ENCODE data around the gene HSD11B2. TPM values are rescaled to one million over a fixed set of nuclear protein-coding genes. Genes with fewer than 3 reads are reported as not detected.
A peak's percentile ranks its signal among the peaks of the same experiment; 100 is the strongest.

HSD11B2 gene
- total RNA-seq, 1 experiment from 2014 or later: 33.5 TPM

DNA sequence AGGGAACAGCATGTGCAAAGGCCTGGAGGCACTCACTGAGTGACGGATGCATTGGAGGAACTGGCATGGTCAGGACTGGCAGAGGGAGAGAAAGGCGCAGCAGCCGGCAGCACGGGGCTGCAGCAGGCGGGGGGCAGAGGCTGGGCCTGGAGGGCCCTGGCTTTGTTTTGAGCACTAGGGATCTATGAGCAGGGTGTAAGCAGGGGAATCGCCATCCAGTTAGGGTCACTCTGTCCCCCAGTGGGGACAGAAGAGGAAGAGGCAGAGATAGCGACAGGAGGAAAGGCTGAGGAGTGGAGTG lies 14.2 kb downstream of the HSD11B2 start:
- Histone ChIP-seq H4K20me1 (ENCODE audit: control insufficient read depth, insufficient read depth, insufficient read length) (no peaks in the 10 kb centered on the region), H3K79me2 (ENCODE audit: insufficient read depth, low read length) (no peaks in the 10 kb centered on the region), H3K18ac (ENCODE audit: insufficient read length, low read depth, low read length) (no peak overlapping the region), H2AFZ (ENCODE audit: low read length) (no peak overlapping the region), H3K79me1 (ENCODE audit: insufficient read depth, low read depth, low read length, poor library complexity, severe bottlenecking) (no peaks in the 10 kb centered on the region), H3K23me2 (ENCODE audit: insufficient read length, low read depth, low read length, poor library complexity, severe bottlenecking) (no peaks in the 10 kb centered on the region), H3K9ac (ENCODE audit: extremely low read depth, insufficient read length, low read length) (no peak overlapping the region), H4K91ac (ENCODE audit: insufficient read length, low read depth, low read length) (no peak overlapping the region), H3K27me3 (ENCODE audit: insufficient read depth, low read length) (no peaks in the 10 kb centered on the region), H2BK12ac (ENCODE audit: insufficient read length, low read depth, low read length) (no peak overlapping the region), H2AK5ac (ENCODE audit: insufficient read length, low read length) (no peak overlapping the region), H2BK20ac (ENCODE audit: low read depth, low read length, poor library complexity, severe bottlenecking) (no peak overlapping the region), H3K56ac (ENCODE audit: insufficient read length, low read depth, low read length) (no peak overlapping the region), H3K4me1 (ENCODE audit: insufficient read depth, low read length) (no peaks in the 10 kb centered on the region), H3K23ac (ENCODE audit: insufficient read length, low read depth, low read length) (no peak overlapping the region), H3K9me3 (ENCODE audit: control insufficient read depth, low read depth, low read length) (no peaks in the 10 kb centered on the region), H3K4me2 (ENCODE audit: insufficient read depth, insufficient read length, low read length) (no peak overlapping the region), H3K27ac (ENCODE audit: insufficient read length, low read depth, low read length) (no peak overlapping the region), H3K4ac (ENCODE audit: low read depth, low read length) (no peak overlapping the region), H2BK5ac (ENCODE audit: insufficient read length, low read length) (no peak overlapping the region), H3T11ph (ENCODE audit: low read length) (no peak overlapping the region), H3K14ac (ENCODE audit: insufficient read depth, low read length) (no peak overlapping the region), H4K8ac (replicated peaks; ENCODE audit: insufficient read length, low read depth, low read length) (no peak overlapping the region), H2BK120ac (ENCODE audit: low read depth, low read length, poor library complexity, severe bottlenecking) (no peak overlapping the region), H2BK15ac (ENCODE audit: low read depth, low read length) (no peak overlapping the region), H4K5ac (ENCODE audit: insufficient read length, low read depth, low read length) (no peak overlapping the region)
- Mint-ChIP-seq H3K9me3 (no peaks in the 10 kb centered on the region), H3K4me1 (peaks cover 16 to 17% of the 10 kb centered on the region in 2 experiments), H3K27ac (peak overlapping the region; percentile 29 to 72 (median 34); a peak in 5 of 7 replicates), H3K4me3 (no peak overlapping the region; a peak in 1 of 5 replicates), H3K27me3 (ENCODE audit: low read depth) (no peaks in the 10 kb centered on the region), H3K36me3 (ENCODE audit: insufficient read depth in 1 of 3, low read depth in 3 of 3) (peaks cover 0 to 14% (median 11%) of the 10 kb centered on the region in 3 experiments; a peak in 6 of 7 replicates)
- no CpG with 5 or more reads among the region's 7 CpGs for WGBS (ENCODE audit: extremely low coverage, insufficient read length, low lambda C conversion rate)
- DNase-seq: no peak
- TF ChIP-seq CTCF (conservative IDR thresholded peaks at IDR 0.05): no peak

Data from H9 (cell line).